Measurements from ENCODE around the gene FAHD2A. TPM values are rescaled to one million over a fixed set of nuclear protein-coding genes. Genes with fewer than 3 reads are reported as not detected.
"Not testable (repeated sequence)": the region's sequence is repeated elsewhere in the genome, so short reads cannot be mapped to it uniquely, and the experiment has no call there.

Gene FAHD2A
- total RNA-seq, 1 experiment from 2014 or later: 25.4 TPM

GRCh38 chr2:95414015-95414594 lies 11.6 kb downstream of the FAHD2A start:
- H3K4me1 ChIP-seq (ENCODE audit: control insufficient read depth in 1 of 2, insufficient read depth in 2 of 2, low read length in 2 of 2); H3K79me2 ChIP-seq (ENCODE audit: insufficient read depth, low read length); H3K4me3 ChIP-seq (replicated peaks in 1 of 2; ENCODE audit: low read depth in 1 of 2, low read length in 2 of 2); BruUV-seq (replicated peaks); H4K20me1 ChIP-seq (ENCODE audit: insufficient read depth); H3K9ac ChIP-seq (ENCODE audit: low read length); CTCF ChIA-PET; H3K36me3 ChIP-seq (ENCODE audit: control insufficient read depth in 1 of 2, insufficient read depth in 2 of 2, low read length in 2 of 2); H3K4me2 ChIP-seq (ENCODE audit: low read length); H3K27me3 ChIP-seq (ENCODE audit: insufficient read depth, low read length); H3K9me3 ChIP-seq (ENCODE audit: control insufficient read depth in 1 of 2, insufficient read depth in 1 of 2, low read depth in 1 of 2, low read length in 2 of 2); POLR2A ChIA-PET; H3K9me2 ChIP-seq (ENCODE audit: insufficient read depth); H3K27ac ChIP-seq (ENCODE audit: low read depth, low read length); H2AFZ ChIP-seq (ENCODE audit: low read depth, low read length, poor library complexity, severe bottlenecking); RAD21 ChIA-PET (ENCODE audit: low non-redundant PET in 1 of 2, low total read pairs in 2 of 2, uncharacterized antibody in 2 of 2, unreplicated experiment in 2 of 2): not testable (repeated sequence)
- DNase-seq (ENCODE audit: low read depth, low spot score) (peak; percentile 26), ATAC-seq (peak; percentile 95)
- peak; percentile 74 to 82 (median 77) for TF ChIP-seq CTCF (IDR thresholded peaks at IDR 0.05 in 2 of 3, conservative IDR thresholded peaks at IDR 0.05 in 1 of 3; ENCODE audit: borderline replicate concordance in 1 of 3, insufficient read depth in 1 of 3, low read depth in 2 of 3, low read length in 2 of 3)
- peak; percentile 87 for TF ChIP-seq RAD21 (IDR thresholded peaks at IDR 0.05; ENCODE audit: low read depth)
- intact Hi-C loops (cut with micrococcal nuclease): loop anchor here (1.0 kb wide), 1 partner anchor 315 kb away; no protein-coding TSS in a partner anchor

DNA sequence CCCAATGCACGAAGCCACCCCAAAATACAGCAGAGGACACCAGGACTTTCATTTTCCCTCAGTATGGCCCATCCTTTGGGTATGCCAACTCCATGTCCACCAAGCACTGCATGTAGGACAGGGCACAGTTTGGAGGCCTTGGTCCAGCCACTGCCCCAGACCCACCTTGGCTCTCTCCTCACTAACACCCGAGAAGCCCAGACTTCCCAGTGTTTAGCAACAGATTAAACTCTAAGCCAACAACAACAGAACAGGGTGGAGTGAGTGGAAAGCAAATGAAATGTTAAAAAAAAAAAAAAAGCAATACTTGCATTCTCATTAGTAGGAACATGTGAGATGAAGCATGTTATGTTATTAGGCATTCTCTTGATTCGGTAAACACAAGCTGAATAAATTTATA lies 12.6 kb downstream of the FAHD2A start:
- CTCF ChIA-PET; H3K9ac ChIP-seq (ENCODE audit: low read length); H4K20me1 ChIP-seq (ENCODE audit: insufficient read depth); H3K4me3 ChIP-seq (replicated peaks in 1 of 2; ENCODE audit: low read depth in 1 of 2, low read length in 2 of 2); DNase-seq (ENCODE audit: low read depth, low spot score); POLR2A ChIA-PET; H3K27ac ChIP-seq (ENCODE audit: low read depth, low read length); ATAC-seq; H3K9me3 ChIP-seq (ENCODE audit: control insufficient read depth in 1 of 2, insufficient read depth in 1 of 2, low read depth in 1 of 2, low read length in 2 of 2); H3K9me2 ChIP-seq (ENCODE audit: insufficient read depth); BruUV-seq (replicated peaks); H3K4me1 ChIP-seq (ENCODE audit: control insufficient read depth in 1 of 2, insufficient read depth in 2 of 2, low read length in 2 of 2); H3K27me3 ChIP-seq (ENCODE audit: insufficient read depth, low read length); intact Hi-C loops (cut with micrococcal nuclease); H3K4me2 ChIP-seq (ENCODE audit: low read length); H2AFZ ChIP-seq (ENCODE audit: low read depth, low read length, poor library complexity, severe bottlenecking); RAD21 ChIA-PET (ENCODE audit: low non-redundant PET in 1 of 2, low total read pairs in 2 of 2, uncharacterized antibody in 2 of 2, unreplicated experiment in 2 of 2); H3K36me3 ChIP-seq (ENCODE audit: control insufficient read depth in 1 of 2, insufficient read depth in 2 of 2, low read length in 2 of 2); H3K79me2 ChIP-seq (ENCODE audit: insufficient read depth, low read length): not testable (repeated sequence)

DNA sequence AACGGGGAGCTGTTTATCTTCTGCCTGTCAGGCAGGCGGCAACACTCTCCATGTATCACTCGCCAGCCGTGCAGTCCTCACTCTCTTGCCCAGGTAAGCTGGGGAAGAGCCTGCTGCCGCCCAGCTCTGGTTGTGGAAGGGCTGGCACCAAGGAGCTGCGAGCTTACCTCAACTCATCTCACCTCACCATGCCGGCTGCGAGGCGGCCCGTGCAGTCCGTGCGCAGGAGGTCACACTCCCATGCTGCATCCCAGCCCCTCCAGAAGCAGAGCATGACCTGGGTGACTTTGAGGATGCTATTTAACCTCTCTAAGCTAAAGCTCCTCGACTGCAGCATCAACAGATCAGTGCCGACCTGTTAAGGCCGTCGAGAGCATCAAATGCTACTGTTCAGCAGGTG lies 13.1 kb downstream of the FAHD2A start:
- H3K36me3 ChIP-seq (ENCODE audit: control insufficient read depth in 1 of 2, insufficient read depth in 2 of 2, low read length in 2 of 2); H3K4me1 ChIP-seq (ENCODE audit: control insufficient read depth in 1 of 2, insufficient read depth in 2 of 2, low read length in 2 of 2); H3K4me2 ChIP-seq (ENCODE audit: low read length); H3K79me2 ChIP-seq (ENCODE audit: insufficient read depth, low read length); H4K20me1 ChIP-seq (ENCODE audit: insufficient read depth); DNase-seq (ENCODE audit: low read depth, low spot score); intact Hi-C loops (cut with micrococcal nuclease); H3K27me3 ChIP-seq (ENCODE audit: insufficient read depth, low read length); H3K27ac ChIP-seq (ENCODE audit: low read depth, low read length); H3K4me3 ChIP-seq (replicated peaks in 1 of 2; ENCODE audit: low read depth in 1 of 2, low read length in 2 of 2); BruUV-seq (replicated peaks); POLR2A ChIA-PET; H2AFZ ChIP-seq (ENCODE audit: low read depth, low read length, poor library complexity, severe bottlenecking); H3K9me2 ChIP-seq (ENCODE audit: insufficient read depth); ATAC-seq; H3K9ac ChIP-seq (ENCODE audit: low read length); RAD21 ChIA-PET (ENCODE audit: low non-redundant PET in 1 of 2, low total read pairs in 2 of 2, uncharacterized antibody in 2 of 2, unreplicated experiment in 2 of 2); H3K9me3 ChIP-seq (ENCODE audit: control insufficient read depth in 1 of 2, insufficient read depth in 1 of 2, low read depth in 1 of 2, low read length in 2 of 2): not testable (repeated sequence)
- CTCF ChIA-PET: interaction anchor here (1.7 kb wide), 1 partner anchor 313 kb away, joined by 3 read pairs; no protein-coding TSS in a partner anchor

DNA sequence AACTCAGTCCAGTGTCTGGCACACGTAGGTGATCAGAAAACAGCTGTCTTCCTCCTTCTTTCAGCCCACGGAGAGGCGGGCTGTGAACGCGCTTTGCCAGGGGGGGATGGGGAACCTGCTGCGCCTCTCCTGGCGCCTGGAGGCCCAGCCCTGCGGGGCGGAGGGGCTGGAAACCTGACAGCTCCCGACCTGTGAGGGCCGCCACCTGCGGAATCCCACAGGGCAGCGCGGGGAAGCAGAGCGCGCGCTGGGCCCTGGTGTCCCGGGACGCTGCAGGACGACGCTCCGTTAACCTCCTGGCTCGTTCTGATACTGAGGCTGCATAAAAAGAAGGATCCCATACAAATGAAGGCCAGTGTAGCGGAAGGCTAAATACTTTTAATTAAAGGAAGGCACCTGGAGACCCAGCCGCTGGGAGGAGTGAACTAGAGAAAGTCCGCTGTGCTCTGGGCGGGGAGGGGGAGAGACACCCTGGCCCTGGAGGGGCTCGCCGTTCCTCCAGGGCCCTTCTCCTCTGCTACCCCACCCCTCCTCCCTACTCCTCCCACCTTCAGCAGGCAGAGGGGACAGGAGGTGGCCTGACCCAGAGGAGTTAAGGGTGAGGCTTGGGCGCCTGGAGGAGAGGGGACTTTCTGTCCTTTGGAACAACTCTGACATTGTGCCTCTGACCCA lies 24.8 kb downstream of the FAHD2A start:
- H3K4me1 ChIP-seq (ENCODE audit: control insufficient read depth in 1 of 2, insufficient read depth in 2 of 2, low read length in 2 of 2); H3K4me3 ChIP-seq (replicated peaks in 1 of 2; ENCODE audit: low read depth in 1 of 2, low read length in 2 of 2); H2AFZ ChIP-seq (ENCODE audit: low read depth, low read length, poor library complexity, severe bottlenecking); H3K36me3 ChIP-seq (ENCODE audit: control insufficient read depth in 1 of 2, insufficient read depth in 2 of 2, low read length in 2 of 2); BruUV-seq (replicated peaks); H3K9me3 ChIP-seq (ENCODE audit: control insufficient read depth in 1 of 2, insufficient read depth in 1 of 2, low read depth in 1 of 2, low read length in 2 of 2); H3K79me2 ChIP-seq (ENCODE audit: insufficient read depth, low read length); H3K27ac ChIP-seq (ENCODE audit: low read depth, low read length); RAD21 ChIA-PET (ENCODE audit: low non-redundant PET in 1 of 2, low total read pairs in 2 of 2, uncharacterized antibody in 2 of 2, unreplicated experiment in 2 of 2); CTCF ChIA-PET; intact Hi-C loops (cut with micrococcal nuclease); H3K27me3 ChIP-seq (ENCODE audit: insufficient read depth, low read length); H4K20me1 ChIP-seq (ENCODE audit: insufficient read depth); POLR2A ChIA-PET; H3K9me2 ChIP-seq (ENCODE audit: insufficient read depth); ATAC-seq; DNase-seq (ENCODE audit: low read depth, low spot score); H3K9ac ChIP-seq (ENCODE audit: low read length); H3K4me2 ChIP-seq (ENCODE audit: low read length): not testable (repeated sequence)

Data from HCT116 (cell line).